ENCODE data around the gene SLC45A1. TPM values are rescaled to one million over a fixed set of nuclear protein-coding genes. Genes with fewer than 3 reads are reported as not detected.
A peak's percentile ranks its signal among the peaks of the same experiment; 100 is the strongest.

SLC45A1 gene
- total RNA-seq, 3 donors from 2014 or later: 0.73 to 3.6 (median 1.9) TPM

DNA sequence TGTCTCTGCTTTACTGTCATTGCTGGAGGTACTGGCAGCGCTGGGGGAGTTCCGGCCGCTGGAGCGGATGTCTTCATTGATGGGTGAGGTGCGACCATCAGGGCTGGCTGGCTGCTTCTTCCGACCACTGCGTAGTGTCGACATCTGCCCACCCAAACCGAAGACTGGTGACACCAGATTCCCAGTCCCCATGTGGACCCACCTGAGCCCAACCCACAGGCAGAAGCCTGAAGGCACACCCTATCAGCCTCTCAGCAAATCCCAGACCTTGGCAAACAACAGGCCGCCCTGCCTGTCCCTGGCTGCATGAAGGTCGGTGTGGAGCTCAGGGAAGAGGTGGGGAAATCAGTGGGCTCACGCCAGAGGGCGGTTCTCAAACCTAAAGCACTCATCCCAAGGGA is 44.8 kb downstream of the SLC45A1 start:
- DNase-seq (ENCODE audit: low spot score in 2 of 2): peak in 1 of 2 donors; percentile 48
- Histone ChIP-seq H3K9me3 (no peaks in the 10 kb centered on the region), H3K36me3 (peaks cover 6% of the 10 kb centered on the region), H3K4me1 (peaks cover 0 to 2% of the 10 kb centered on the region in 2 donors), H3K27me3 (no peaks in the 10 kb centered on the region), H3K27ac (peak overlapping the region in 1 of 2 donors; percentile 74), H3K4me3 (no peak overlapping the region)
- TF ChIP-seq POLR2AphosphoS5 (IDR thresholded peaks at IDR 0.05) (no peak), POLR2A (IDR thresholded peaks at IDR 0.05) (no peak)
- TF ChIP-seq, protein P1, sequence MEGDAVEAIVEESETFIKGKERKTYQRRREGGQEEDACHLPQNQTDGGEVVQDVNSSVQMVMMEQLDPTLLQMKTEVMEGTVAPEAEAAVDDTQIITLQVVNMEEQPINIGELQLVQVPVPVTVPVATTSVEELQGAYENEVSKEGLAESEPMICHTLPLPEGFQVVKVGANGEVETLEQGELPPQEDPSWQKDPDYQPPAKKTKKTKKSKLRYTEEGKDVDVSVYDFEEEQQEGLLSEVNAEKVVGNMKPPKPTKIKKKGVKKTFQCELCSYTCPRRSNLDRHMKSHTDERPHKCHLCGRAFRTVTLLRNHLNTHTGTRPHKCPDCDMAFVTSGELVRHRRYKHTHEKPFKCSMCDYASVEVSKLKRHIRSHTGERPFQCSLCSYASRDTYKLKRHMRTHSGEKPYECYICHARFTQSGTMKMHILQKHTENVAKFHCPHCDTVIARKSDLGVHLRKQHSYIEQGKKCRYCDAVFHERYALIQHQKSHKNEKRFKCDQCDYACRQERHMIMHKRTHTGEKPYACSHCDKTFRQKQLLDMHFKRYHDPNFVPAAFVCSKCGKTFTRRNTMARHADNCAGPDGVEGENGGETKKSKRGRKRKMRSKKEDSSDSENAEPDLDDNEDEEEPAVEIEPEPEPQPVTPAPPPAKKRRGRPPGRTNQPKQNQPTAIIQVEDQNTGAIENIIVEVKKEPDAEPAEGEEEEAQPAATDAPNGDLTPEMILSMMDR (IDR thresholded peaks at IDR 0.05): no peak
- intact Hi-C loops (cut with DNase I; ENCODE audit: low total_unique reads): no loop called here

DNA sequence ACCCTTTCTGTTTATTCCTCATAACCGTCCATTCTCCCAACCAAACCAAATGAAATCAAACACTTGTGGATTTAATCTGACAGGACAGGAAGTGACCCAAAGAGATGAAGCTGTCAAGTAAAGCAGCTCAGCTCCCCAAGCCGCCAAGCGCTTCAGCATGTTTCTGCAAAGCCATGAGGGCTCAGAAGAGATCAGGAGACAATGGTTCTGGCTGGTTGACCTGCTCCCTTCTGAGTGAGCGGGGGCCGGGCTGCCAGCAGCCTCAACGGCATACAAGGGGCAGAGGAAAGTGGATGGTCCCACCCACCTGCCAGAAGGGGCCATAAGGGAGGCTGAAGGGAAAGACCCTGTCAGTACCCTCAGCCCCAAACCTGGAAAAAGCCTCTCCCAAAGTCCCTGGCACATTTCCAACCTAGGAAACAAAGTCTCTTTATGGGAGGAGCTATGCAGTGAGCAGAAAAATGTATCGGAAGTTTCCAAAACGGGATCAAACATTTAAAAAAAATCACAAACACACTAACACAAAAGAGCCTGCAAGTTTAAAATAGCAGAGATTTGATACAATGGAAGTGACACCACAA is 45.4 kb downstream of the SLC45A1 start:
- Histone ChIP-seq H3K36me3 (peaks cover under 1% of the 10 kb centered on the region), H3K27me3 (no peaks in the 10 kb centered on the region), H3K27ac (peak overlapping the region; percentile 52 to 74), H3K4me3 (no peak overlapping the region), H3K9me3 (no peaks in the 10 kb centered on the region), H3K4me1 (peaks cover 0 to 2% of the 10 kb centered on the region in 2 donors)
- TF ChIP-seq POLR2AphosphoS5 (IDR thresholded peaks at IDR 0.05) (no peak), POLR2A (IDR thresholded peaks at IDR 0.05) (no peak)
- TF ChIP-seq, protein P1 (IDR thresholded peaks at IDR 0.05): no peak
- intact Hi-C loops (cut with DNase I; ENCODE audit: low total_unique reads): no loop called here
- DNase-seq (ENCODE audit: low spot score in 2 of 2): peak in 1 of 2 donors; percentile 41

DNA sequence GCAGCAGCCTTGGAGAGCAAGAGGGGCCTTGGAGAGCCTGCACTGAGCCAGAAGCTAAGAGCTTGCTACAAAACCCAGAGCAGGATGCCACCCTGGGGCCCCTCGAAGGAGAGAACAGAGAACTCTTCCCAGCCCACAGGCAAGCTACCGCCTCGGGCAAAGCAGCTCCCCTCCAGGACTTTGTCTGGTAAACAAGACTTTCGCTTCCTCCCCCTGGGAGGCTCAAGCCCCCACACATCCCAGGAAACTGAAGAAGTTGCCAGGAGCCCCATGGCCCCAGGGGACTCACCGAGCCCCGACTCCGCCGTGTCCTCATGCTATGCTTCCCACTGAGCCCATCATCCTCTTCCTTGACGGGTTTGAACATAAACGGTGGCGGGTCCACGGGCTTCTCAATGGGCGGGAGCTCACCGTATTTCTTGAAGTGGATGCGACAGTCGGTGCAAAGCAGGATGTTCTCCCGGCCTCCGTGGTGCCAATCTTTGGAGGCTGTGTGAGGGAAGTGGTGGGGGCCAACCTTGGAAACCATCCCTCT is 45.9 kb downstream of the SLC45A1 start:
- Histone ChIP-seq H3K27ac (peak overlapping the region; percentile 27 to 29), H3K36me3 (no peaks in the 10 kb centered on the region), H3K27me3 (no peaks in the 10 kb centered on the region), H3K4me3 (peak overlapping the region in 1 of 3 donors; percentile 0), H3K4me1 (peaks cover 0 to 2% of the 10 kb centered on the region in 2 donors), H3K9me3 (no peaks in the 10 kb centered on the region)
- TF ChIP-seq POLR2A (IDR thresholded peaks at IDR 0.05) (no peak), POLR2AphosphoS5 (IDR thresholded peaks at IDR 0.05) (no peak)
- TF ChIP-seq, protein P1 (IDR thresholded peaks at IDR 0.05): no peak
- intact Hi-C loops (cut with DNase I; ENCODE audit: low total_unique reads): no loop called here
- DNase-seq (ENCODE audit: low spot score in 2 of 2): peak in 1 of 2 donors; percentile 49

DNA sequence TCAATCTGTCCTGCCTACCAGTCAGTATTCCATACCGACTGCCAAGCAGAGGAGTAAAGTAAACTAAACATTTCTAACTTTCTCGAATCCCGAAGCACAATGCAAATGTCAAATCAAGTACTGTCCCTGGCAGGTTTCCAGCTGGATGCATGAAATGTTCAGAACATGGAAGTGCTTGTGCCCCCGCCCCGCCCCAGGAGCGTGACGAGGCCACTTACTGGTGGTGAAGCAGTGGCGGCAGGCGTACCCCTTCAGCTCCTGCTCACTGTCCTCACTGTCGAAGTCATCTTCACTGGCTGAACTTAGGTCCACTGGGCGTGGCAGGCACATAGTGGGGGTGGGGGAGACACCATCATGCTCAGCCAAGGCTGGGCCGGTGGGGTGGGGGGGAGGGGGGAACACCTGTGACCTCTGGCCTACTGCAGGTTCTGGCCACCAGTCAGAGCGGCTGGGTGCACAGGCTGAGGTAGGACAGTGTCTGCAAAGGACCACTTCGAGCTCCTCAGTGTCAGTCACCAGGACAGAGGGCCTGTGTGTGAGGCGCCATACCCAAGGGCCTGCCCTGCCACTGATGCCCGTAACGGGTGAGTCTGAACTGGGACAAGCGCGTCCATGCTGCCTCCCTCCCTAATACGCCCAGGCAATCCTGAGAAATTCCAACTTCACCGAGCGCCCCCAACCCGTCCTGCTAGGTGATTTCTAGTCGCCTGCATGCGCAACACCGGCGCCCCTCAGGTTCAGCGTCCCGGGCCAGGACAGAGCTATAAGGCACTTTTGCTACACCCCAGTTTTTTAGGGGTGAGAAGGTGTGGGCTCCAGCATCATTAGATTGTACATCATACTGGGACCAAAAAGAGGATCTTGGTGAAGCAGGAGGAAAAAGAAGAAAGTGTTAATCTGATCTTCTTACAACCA is 46.9 kb downstream of the SLC45A1 start:
- H3K27me3 ChIP-seq: no peaks in the 10 kb centered on the region
- no peaks in the 10 kb centered on the region for H3K36me3 ChIP-seq
- intact Hi-C loops (cut with DNase I; ENCODE audit: low total_unique reads): no loop called here
- H3K27ac ChIP-seq: peak overlapping the region; percentile 29 to 39
- DNase-seq (ENCODE audit: low spot score in 2 of 2): peak in 1 of 2 donors; percentile 52
- no peak overlapping the region for H3K4me3 ChIP-seq
- peaks cover 0 to 2% of the 10 kb centered on the region in 2 donors for H3K4me1 ChIP-seq
- TF ChIP-seq POLR2A (IDR thresholded peaks at IDR 0.05): no peak
- no peak for TF ChIP-seq POLR2AphosphoS5 (IDR thresholded peaks at IDR 0.05)
- TF ChIP-seq, protein P1 (IDR thresholded peaks at IDR 0.05): no peak
- H3K9me3 ChIP-seq: no peaks in the 10 kb centered on the region
